Measurements from ENCODE around the gene PAX5.

DNA sequence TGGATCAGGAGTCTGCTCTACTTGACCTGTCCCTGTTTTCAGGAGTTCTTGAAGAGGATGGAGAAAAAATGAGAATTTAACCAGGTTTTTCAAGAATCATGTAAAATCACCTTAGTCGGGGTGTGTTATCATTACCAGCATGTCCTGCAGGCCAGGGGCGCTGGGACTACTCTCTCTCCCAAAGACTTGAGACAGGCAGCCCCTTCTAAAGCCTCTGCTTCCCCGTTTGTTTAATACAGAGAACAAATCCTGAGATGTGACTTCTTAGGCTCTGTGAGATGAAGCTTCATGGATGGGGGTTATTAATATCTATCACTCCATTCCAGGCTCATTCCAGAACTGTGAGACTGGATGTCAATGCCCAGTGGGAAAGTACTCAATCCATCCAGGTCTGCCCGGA is 3.0 kb downstream of the PAX5 start:
- no peak for TF ChIP-seq POLR2AphosphoS5 (IDR thresholded peaks at IDR 0.05; ENCODE audit: low read depth, low read length)
- no peak for TF ChIP-seq TAF1 (IDR thresholded peaks at IDR 0.05; ENCODE audit: borderline replicate concordance, insufficient read depth, low read length)
- TF ChIP-seq, protein P1, sequence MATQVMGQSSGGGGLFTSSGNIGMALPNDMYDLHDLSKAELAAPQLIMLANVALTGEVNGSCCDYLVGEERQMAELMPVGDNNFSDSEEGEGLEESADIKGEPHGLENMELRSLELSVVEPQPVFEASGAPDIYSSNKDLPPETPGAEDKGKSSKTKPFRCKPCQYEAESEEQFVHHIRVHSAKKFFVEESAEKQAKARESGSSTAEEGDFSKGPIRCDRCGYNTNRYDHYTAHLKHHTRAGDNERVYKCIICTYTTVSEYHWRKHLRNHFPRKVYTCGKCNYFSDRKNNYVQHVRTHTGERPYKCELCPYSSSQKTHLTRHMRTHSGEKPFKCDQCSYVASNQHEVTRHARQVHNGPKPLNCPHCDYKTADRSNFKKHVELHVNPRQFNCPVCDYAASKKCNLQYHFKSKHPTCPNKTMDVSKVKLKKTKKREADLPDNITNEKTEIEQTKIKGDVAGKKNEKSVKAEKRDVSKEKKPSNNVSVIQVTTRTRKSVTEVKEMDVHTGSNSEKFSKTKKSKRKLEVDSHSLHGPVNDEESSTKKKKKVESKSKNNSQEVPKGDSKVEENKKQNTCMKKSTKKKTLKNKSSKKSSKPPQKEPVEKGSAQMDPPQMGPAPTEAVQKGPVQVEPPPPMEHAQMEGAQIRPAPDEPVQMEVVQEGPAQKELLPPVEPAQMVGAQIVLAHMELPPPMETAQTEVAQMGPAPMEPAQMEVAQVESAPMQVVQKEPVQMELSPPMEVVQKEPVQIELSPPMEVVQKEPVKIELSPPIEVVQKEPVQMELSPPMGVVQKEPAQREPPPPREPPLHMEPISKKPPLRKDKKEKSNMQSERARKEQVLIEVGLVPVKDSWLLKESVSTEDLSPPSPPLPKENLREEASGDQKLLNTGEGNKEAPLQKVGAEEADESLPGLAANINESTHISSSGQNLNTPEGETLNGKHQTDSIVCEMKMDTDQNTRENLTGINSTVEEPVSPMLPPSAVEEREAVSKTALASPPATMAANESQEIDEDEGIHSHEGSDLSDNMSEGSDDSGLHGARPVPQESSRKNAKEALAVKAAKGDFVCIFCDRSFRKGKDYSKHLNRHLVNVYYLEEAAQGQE (IDR thresholded peaks at IDR 0.05; ENCODE audit: insufficient read depth in 1 of 2, low read depth in 2 of 2, low read length in 2 of 2), result no peak
- no peak for TF ChIP-seq SIN3A (IDR thresholded peaks at IDR 0.05; ENCODE audit: borderline replicate concordance, insufficient read depth, low read length)

All from PFSK-1 (cell line).